DMS 273 treated with DMSO at 0.1 percent for 48 hours (cell line): Measurements from ENCODE around the gene PRRC2B.

Source experiments
- DNase-seq: peaks from one replicate; lab custom pipeline; 2025; lab: John Stamatoyannopoulos, UW

Gene PRRC2B

DNA sequence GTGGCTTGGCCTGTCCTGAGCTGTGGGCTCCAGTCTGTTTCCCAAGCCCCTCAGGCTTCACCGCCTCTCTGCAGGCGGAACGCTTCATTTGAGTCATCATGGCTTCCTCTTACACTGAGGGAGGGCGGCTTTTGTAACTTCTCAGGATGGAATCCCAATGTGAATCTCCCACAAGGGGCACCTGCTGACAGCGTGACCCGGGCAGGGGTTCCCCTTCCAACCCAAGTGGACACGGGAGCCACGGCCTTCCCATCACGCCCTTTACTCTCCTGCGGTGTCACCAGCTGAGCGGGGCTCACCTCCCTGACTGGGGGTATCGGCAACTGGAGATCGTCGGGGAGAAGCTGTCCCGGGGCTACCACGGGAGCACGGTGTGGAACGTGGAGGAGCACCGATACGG lies 124.7 kb downstream of the PRRC2B start:
- no peak for DNase-seq

DNA sequence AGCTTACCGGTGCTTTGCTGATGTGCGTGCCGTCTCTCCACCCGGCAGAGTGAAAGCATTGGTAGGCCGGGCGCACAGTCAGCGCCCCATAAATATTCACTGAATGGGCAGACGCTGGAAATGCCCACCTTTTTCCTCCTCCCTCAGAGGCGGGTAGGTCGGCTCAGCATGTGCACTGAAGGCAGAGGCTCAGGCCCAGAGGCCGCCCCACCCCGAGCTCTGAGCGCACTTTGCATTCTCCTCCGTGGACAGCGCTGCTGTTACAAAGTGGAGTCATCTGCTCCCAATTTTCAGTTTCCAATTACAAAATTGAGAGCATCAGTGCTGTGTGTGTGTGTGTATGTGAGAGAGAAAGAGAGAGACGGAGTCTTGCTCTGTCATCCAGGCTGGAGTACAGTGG lies 126.6 kb downstream of the PRRC2B start:
- no peak for DNase-seq

DNA sequence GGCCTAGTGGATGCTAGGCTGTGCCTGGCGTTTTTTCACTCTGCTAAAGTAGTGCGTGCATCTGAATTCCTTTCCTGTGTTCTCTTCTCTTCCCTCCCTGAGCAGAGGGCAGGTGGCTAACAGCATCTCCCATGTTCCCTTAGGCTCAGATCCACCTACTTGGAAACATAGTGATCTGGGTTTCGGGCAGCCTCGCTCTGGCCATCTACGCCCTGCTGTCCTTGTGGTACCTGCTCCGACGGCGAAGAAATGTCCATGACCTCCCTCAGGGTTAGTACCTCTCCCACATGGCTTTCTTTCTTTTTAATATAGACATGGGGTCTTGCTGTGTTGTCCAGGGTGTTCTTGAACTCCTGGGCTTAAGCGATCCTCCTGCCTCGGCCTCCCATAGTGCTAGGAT lies 127.3 kb downstream of the PRRC2B start:
- no peak for DNase-seq

DNA sequence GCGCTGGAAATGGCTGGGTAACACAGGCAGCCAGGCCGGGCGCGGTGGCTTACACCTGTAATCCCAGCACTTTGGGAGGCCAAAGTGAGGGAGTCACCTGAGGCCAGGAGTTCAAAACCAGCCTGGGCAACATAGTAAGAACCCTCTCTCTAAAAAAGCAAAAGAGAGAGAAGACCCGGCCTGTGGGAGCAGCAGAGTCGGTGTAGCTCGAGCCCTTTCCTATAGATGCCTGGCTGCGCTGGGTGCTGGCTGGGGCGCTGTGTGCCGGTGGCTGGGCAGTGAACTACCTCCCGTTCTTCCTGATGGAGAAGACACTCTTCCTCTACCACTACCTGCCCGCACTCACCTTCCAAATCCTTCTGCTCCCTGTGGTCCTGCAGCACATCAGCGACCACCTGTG lies 127.9 kb downstream of the PRRC2B start:
- no peak for DNase-seq

DNA sequence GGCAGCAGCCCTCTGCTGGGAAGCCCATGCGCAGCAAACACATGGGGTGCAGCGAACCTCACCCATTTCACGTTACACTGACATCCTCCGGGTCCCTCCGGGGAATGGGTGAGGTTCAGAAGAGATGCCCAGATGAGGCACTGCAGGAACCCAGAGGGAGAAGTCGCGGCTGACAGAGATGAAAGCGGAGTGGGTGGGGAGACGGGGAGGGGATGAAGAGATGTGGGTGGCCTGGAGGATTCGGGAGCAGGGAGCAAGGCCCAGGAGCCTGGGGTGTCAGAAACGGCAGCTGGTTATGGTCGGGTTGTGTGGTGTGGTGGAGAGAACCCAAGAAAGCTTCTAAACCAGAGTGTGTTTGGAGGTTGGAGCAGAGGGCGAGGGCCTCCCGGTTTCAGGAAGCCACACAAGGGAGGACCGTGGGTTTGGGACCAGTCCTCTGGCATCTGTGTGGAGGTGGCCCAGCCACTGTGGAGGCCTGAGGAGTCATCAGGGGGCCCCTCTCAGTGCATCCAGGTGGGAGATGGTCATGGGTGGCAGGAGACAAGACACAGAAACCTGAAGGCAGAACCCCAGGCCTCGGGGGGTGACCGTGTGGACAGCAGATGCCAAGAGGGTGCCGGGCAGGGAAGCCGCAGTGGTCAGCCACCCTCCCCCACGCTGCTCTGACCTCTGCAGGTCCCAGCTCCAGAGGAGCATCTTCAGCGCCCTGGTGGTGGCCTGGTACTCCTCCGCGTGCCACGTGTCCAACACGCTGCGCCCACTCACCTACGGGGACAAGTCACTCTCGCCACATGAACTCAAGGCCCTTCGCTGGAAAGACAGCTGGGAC lies 128.6 kb downstream of the PRRC2B start:
- DNase-seq, result no peak

DNA sequence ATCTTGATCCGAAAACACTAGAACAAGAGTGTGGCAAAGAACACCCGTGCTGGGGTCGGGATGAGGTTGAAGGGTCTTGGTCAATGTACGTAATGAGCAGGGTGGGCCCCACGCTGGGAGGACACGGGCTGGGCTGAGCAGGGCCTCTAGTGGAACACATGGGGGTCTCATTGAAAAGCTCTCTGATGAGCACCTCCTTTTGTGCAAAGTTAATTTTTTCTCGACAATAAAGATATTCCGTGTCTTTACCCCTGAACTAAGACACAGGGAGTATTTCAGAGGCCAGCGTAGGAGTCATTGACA lies 129.2 kb downstream of the PRRC2B start:
- no peak for DNase-seq

DNA sequence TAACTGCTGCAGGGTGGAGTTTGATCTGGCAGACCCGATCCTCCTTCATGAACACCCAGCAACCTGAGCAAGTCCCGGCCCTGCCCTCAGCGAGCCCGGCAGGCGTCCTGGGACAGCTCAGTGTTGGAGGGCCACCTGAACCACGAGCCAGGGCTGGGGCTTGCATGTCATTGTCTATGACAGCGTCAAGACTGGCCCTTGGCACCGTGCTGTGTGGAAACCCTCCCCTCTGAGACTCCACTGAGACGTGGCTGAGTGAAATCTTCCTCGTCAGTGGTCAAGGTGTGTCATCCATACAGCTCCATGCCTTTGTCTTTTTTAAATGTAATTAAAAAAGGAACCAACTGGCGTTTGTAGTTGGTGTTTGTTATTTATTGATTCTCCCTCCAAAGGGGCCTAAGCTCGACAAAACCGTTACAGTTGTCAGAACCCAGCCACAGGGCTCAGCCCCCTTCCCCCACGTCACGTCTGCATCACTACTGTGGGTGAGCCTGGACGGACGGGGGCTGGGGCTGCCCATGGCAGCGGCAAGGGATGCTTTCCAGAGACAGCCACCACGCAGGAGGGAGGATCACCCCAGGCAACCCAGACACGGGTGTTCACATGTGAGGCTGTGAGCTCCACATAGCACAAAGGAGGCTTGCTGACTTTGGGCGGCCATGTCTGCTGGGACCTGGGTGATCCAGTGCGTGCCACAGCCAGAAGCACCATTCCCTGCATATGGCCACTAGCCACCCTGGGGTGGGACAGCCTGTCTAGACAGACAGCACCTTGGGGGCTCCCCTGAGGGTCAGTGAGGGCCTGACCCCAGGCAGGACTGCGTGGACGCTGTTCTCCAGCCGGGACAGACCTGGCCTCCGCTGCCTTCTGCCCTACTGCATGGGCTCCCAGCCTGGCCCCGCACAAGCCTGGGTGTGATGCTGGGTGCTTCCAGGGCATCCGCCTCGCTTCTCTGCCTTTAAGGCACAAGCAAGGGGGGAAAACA lies 129.9 kb downstream of the PRRC2B start:
- DNase-seq, result no peak

DNA sequence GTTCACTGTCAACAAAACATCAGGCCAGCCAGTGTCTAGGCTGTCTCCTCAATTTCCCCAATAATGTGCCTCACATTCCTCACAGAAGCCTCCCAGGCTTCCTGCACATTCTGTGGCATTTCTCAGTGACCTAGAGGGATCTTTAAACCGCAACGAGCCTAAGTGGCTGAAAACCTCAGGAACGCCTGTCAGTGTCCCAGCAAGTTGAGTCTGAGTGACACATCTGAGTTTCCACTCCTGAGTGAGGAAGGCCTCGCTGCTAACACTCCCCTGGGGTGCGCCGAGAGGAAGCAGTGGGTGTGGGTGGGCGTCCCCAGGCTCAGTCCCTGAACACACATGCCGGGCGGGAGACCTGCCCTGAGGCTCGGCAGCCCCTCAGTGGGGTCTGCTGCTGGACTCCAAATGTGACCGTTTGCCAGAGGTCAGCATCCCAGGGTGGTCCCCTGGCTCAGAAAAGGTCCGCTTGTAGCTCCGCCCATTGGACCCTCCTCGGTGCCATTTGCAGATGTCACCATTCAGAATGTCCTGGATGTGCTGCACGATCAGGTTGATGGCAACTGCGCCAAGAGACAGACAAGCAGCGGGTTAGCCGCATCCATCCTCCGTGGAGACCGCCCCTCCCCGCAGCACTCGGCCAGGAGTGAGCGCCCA lies 130.9 kb downstream of the PRRC2B start:
- DNase-seq, result no peak

DNA sequence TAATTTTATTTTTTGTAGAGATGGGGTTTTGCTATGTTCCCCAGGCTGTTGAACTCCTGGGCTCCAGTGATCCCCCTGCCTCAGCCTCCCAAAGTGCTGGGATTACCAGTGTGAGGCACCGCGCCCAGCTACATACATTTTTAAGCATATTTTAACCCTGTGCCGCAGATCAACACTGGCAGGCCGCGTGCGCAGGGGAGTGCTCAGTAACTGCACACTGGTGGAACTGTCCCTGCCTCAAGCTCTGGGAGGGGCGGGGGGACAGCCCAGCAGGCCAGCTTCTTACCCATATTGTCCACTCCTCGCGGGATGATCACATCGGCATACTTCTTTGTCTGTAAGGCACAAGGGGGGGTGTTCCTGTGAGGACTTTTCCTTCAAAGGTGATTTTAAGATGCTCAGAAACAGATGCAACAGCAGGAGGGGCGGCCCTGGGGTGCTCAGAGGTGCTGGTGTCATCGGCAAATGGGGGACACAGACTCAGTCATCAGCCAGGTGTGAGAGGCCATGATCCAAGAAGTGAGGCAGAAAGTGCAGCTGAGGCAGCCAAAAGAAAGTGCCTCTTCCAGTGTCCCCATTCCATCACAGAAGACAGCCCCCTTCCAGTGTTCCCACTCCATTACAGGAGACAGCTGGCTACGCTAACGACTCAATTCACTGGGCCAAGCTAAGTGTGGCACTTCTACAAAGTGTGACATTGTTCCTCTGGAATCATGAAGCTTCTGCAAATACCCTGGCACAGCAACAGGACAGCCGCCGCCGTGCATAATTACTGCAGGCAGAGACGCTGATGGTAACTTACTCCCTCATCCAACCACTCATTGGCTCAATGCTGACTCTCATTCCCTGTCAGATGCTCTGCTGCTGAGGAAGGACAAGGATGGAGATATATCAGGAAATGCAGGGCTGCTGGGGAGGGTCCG lies 132.0 kb downstream of the PRRC2B start:
- no peak for DNase-seq

DNA sequence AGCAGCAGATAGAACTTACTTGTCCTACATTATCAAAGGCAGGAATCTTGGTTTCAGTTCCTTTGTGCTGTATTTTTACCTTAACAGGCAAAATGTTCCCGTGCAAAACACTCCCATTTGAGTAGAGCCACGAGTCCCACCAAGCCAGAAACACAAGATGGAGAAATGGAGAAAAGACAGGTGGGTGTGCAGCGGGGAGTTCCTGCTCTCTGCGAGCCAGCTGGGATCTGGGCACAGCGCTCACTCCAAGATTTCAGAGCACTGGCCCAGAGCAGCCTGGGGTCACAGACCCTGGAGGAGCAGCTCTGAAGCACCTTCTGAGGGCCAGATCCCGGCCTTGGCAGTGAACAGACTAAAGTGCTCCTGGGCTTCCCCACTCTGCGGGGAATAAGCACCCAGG lies 134.3 kb downstream of the PRRC2B start:
- DNase-seq, result no peak

DNA sequence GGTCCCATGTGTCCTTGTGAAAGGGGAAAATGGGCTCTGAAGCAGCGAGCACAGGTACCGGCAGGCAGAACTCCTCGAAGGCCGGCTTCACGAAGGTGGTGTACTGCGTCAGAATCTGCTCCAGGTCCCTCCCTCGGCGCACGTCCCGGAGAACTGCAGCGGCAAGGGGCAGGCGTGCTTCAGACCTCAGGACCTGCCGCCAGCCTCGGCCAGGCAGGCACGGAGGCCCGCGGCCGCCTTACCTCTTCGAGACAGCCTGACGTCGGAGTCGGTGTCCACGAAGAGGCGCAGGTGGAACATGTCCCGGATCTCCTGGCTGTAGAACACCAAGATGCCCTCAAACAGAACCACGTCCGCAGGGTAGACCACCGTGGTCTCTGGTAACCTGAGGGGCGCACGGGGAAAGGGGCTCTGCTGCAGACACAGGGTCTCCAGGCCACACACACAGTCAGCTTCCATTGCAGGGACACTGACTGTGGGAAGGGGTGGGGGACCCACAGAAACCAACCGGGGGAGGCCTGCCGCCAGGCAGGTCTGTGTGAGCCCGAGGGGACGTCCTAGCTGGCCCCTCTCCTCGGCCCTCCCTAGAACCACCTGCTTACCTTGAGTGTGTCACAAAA lies 135.1 kb downstream of the PRRC2B start:
- no peak for DNase-seq

DNA sequence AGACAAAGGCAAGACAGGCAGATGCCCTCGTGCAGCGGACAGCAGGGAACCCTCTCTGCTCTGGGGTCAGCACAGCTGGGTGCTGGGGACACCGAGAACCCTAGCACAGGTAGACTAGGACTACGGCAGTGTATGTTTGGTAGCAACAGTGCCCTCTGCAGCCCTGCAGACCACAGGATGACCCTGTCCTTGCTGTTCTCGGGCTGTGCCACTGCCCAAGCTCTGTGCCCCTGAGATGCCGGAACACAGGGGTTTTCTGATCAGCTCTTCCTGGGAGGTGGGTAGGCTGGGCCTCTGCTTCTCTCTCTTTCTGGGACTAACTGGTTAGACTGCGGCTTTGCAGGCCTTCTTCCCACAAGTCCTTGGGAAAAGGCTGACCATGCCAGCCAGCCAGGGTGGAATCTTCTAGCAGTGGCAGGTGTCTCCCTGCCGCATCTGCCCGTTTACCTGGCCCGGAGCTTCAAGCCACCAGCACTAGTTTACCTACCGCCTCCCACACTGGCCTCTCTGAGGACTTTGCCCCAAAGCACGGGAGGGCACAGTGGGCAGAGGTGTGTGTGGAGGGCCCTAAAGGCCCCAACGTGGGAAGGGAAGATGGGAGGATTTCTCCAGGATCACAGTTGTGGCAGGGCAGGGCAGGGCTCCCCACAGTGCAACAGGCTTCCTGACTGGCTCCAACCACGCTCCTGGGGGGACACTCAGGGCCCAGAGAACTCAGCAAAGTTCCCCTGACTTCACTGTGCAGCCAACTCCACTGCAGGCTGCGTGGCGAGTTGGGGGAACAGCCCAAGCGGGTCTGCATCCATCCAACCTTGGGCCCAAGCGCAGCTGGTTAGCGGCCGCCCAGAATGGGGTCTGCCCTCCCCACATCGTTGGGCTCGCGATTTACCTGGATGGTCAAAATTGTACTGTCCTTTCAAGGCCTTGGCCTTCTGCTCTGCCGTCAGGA lies 136.0 kb downstream of the PRRC2B start:
- no peak for DNase-seq

DNA sequence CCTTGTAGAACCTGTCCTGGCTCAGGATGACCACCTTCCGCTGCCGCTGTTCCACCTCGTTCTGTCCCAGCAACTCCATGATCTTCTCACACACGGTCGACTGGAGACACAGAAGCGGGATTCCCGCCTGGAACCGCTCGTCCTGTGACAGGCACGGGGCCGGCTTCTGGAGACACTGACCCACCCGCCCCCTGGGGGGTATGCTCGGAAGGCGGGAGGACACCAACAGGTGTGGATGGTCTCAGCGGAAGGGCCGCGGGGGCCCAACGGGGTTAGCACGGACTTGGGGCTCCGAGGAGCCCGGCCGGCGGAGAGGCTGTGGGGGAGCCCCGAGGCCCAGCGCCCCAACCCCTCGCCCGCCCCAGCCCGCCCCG lies 136.6 kb downstream of the PRRC2B start:
- DNase-seq, result no peak

DNA sequence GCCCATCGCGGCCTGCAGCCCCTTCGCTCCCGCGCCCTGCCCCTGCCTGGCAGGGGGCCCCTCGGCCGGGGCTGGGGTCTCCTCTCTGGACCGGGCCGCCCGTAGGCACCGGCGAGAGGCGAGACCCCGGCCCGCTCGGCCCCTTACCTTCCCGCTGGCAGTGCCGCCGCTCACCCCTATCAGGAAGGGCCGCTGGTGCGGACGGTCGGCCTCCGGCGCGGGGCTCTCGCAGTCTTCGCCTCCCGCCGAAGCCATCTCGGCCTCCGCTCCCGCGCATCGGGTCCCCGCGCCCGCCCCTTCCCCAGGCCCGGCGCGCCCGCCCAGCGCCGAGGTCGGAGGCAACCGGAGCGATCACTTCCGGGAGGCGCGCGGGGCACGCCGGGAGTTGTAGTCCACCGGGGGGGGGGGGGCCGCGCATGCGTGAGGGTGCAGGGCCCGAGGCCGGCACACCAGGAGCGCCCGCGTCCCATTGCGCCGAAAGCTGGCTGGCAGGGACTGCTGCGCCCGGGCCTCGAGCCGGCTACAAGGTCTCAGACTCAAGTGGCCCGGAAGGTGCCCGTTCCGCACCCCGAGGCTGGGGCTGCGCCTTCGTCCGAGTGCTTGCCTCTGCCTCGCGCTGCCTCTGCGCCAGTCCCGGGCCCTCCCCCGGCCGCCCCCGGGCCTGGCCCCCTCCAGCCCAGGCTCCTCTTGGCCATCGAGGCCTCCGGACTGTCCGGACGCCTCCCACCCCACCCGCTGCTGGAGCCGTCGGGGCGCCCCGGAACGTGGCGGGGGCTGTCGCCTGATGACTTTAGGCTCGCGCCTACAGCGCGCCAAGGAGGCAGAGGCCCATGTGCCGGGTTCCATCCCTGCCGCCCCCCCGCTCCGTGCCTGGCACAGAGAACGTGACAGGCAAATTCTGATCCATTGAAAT lies 137.3 kb downstream of the PRRC2B start, which contains the start of gene UCK1:
TSS of gene UCK1 (minus strand) at position 344 of the 913 bp plus-strand sequence. CDS start at position 255, 89 bp downstream.
- no peak for DNase-seq

DNA sequence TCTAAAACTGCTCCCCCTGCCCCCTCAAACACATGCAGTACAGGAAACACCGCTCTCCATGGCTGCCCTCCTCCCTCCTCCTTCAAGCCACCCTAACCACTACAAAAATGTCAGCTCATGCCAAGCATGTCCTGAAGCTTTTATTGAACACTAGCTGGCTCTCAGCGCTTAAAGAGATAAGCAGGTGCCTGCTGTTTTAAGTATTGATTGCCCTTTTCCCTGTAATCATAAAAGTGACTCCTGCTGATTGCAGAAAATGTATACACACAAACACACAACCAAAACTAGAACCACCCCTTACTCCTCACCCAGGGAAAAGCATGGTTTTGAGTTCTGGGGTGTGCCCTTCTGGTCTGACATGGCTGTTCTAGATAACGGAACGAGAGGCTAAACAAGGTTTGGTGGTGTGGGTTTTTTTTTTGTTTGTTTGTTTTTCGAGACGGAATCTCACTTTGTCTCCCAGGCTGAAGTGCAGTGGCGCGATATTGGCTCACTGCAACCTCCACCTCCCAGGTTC lies 140.9 kb downstream of the PRRC2B start:
- DNase-seq, result no peak

DNA sequence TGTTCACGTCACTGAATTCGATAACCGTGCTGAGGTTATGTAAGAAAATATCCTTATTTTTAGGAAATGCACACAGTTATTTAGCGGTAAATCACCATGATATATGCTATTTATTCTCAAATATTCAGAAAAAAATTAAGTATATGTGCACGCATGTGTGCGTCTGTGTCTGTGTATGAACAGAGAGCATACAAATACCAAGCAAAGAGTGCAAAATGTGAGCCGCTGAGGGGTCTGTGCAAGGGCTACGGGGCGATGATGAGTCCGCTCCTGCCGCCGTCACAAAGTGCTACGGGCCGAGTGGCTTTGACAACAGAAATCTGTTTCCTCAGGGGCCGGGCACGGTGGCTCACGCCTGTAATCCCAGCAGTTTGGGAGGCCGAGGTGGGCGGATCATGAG lies 144.1 kb downstream of the PRRC2B start:
- DNase-seq, result no peak

DNA sequence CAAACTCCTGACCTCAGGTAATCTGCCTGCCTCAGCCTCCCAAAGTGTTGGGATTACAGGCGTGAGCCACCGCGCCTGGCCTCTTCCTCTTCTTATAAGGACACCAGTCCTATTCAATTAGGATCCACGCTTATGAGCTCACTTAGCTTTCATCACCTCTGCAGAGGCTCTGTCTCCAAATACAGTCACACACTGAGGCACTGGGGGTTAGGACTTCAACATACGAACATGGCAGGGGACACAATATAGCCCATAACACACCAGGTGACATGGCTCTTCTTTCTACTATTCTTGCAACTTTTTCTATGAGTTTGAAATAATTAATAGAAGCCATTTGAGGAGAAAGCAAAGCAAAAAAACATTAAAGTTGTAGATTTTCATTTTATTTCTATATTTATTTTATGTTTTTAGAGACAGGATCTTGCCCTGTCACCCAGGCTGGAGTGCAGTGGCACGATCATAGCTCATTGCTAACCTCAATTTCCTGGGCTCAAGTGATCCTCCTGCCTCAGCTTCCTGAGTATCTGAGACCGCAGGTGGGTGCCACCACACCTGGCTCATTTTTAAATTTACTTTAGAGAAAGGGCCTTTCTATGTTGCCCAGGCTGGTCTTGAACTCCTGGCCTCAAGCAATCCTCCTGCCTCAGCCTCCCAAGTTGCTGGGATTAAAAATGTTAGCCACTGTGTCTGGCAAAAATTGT lies 145.5 kb downstream of the PRRC2B start:
- DNase-seq, result no peak

DNA sequence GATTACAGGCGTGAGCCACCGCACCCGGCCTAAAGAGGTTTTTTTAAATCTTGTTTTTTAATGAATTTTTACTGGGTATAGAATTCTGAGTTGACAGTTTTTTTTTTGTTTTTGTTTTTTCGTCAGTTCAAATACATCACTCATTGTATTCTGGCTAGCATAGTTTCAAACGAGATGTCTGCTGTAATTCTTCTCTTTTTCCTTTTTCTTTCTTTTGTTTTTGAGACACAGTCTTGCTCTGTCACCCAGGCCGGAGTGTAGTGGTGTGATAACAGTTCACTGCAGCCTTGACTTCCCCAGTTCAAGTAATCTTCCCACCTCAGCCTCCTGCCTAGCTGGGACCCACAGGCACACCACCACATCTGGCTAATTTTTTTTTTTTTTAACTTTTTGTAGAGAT lies 149.3 kb downstream of the PRRC2B start:
- DNase-seq, result no peak
